Dermis microvascular lymphatic vessel endothelial cell (primary cell): Measurements from ENCODE around the gene CSNK1D. TPM values are rescaled to one million over a fixed set of nuclear protein-coding genes. Genes with fewer than 3 reads are reported as not detected.
"Not testable (repeated sequence)": the region's sequence is repeated elsewhere in the genome, so short reads cannot be mapped to it uniquely, and the experiment has no call there.

Source experiments
- DNase-seq, 2 donors: peaks; one replicate each; pipeline versions ENCODE4 v3.0.0 to v3.0.0-alpha.2; 2010; ENCODE audit warnings: low read depth in 2 of 2
- total RNA-seq: library from RNA; depleted of rRNA; stranded (reverse); fragments of >200 nt; gene quantifications from 2 replicates; pipeline ENCODE4 v1.2.1, GENCODE V29; 2014

CSNK1D gene
- total RNA-seq, 1 donor from 2014 or later: 36.1 TPM

DNA sequence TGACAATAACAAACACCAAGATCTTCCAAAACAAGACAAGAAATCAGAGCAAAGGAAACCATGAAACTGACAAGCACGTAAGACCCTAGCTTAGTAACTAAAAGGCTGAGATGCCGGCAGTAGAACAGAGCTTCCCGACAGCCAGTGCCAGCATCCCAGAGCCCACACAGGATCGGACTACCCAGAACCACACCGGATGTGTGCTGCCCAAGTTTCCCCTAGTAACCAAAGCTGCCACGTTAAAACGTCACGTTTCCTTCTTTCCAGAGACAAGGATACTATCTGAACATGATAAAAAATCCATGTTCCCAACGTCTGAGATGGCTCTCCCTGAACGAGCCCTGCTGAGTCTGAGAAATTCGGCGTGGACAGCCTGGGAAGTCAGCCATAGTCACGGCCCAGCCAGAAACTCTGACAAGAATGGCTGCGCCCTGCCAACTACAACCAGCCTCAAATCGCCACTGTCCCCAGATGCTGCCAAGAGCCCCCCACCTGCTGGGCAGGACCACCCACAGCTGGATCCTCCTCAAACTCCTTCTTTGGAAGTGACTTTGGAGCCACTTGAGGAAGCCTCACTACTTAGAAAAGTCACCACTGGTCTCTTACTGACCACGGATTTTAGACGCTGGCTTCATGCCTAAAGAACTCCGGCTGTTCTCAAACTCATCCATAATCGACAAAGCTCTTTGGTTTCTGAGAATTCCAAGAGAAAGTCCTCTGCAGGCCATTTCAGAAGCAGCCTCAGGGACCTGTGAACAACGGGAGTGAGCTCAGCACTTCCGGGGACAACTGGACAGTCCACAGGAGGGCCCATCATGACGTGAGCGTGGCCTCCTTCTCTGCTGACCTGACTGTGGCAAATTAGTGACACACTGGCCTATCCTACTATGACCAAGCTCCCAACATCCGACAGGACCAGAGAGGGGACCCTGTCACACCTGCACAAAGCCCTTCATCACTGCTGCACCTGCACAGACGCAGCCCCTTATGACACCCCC lies 77.5 kb downstream of the CSNK1D start:
- DNase-seq: no peak

DNA sequence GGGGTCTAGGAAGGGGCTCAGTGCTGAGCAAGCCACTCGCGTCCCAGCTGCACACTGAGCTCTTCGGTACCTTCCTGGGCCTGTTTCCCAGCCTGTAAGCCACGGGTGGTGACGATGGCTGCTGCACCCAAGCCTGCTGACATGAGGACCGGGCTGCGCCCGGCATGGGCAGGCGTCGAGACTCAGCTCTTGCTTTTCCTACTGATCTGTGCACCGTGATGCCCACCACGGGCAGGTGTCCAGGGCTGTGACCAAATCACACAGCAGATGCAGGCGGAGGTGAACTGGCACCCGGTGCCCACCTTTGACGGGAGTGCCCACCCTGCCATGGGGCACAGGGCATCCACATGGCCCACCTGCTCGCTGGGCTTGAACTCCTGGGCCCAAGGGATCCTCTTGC lies 78.7 kb downstream of the CSNK1D start:
- DNase-seq: no peak

DNA sequence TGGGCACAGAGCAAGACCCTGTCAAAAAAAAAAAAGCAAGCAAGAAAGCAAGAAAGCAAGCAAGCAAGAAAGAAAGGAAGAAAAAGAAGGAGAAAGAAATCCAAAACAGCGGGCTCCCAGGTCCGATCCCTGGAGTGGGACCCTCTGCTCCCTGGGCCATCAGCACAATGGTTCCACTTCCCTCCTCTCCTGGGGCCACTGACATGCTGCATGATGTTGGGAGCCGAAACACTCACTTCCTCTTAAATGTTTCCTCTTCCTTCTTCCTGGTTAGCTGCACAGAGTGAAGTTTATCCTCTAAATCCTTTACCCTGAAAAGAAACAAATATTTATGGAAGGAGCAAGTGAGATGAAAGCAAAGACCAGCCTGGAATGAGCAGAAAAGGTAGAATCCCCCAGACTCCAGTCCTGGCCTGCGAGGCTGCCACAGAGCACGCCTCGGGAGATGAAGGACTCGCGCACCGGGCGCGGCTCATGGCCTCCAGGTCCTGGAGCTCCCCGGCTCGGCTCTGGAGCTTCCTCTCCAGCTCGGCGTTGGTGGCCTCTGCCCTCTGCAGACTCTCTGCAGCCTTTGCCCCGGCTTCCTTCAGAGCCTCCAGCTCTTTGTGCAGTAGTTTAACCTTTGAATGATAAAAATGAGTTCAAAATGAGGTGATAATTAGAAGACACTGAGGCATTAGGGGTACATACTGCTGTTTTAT lies 79.8 kb downstream of the CSNK1D start:
- DNase-seq: no peak

DNA sequence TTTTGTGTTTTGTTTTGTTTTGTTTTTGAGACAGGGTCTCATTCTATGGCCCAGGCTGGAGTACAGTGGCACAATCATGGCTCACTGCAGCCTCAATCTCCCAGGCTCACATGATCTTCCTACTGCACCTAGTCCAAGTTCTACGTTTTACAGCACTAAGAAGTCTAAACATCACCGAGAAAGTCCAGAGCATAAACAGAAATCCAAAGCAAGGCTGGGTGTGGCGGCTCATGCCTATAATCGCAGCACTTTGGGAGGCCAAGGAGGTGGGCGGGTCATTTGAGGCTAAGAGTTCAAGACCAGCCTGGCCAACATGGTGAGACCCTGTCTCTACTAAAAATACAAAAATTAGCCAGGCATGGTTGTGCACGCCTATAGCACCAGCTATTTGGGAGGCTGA lies 80.5 kb downstream of the CSNK1D start:
- DNase-seq: not testable (repeated sequence)

Other genes with a start within 250 kb of the CSNK1D start
- gene RAC3, start 242.0 kb downstream of the CSNK1D start, total RNA-seq: 12.5 and 14.5 TPM in 2 replicates
- gene DCXR, start 236.0 kb downstream of the CSNK1D start, total RNA-seq: 33.1 and 42.7 TPM in 2 replicates
- gene RFNG, start 221.9 kb downstream of the CSNK1D start, total RNA-seq: 16.4 and 28.2 TPM in 2 replicates
- gene GPS1, start 221.8 kb downstream of the CSNK1D start, total RNA-seq: 67.1 and 86.6 TPM in 2 replicates
- 35.6 and 44.1 TPM in 2 replicates for gene DUS1L, start 207.9 kb downstream of the CSNK1D start, total RNA-seq
- 54.4 and 61.1 TPM in 2 replicates for gene FASN, start 175.5 kb downstream of the CSNK1D start, total RNA-seq
- gene CCDC57, start 60.9 kb downstream of the CSNK1D start, total RNA-seq: 2.8 and 5.4 TPM in 2 replicates
- gene SLC16A3, start 44.7 kb downstream of the CSNK1D start, total RNA-seq: 62.3 and 95.6 TPM in 2 replicates
- gene CD7, start 43.9 kb upstream of the CSNK1D start, total RNA-seq: not detected in 2 replicates
- 0.26 and 1.9 TPM in 2 replicates for gene SECTM1, start 60.1 kb upstream of the CSNK1D start, total RNA-seq
- gene TEX19, start 85.5 kb upstream of the CSNK1D start, total RNA-seq: not detected in 2 replicates
- not detected in 2 replicates for gene UTS2R, start 98.1 kb upstream of the CSNK1D start, total RNA-seq
- gene HEXD, start 144.6 kb upstream of the CSNK1D start, total RNA-seq: 6.8 and 15.7 TPM in 2 replicates
- 24.1 and 25.9 TPM in 2 replicates for gene OGFOD3, start 144.9 kb upstream of the CSNK1D start, total RNA-seq
- gene CYBC1, start 177.1 kb upstream of the CSNK1D start, total RNA-seq: 30.6 and 58.8 TPM in 2 replicates
- 56.0 and 123 TPM in 2 replicates for gene NARF, start 185.0 kb upstream of the CSNK1D start, total RNA-seq
- 18.0 and 29.8 TPM in 2 replicates for gene FOXK2, start 246.0 kb upstream of the CSNK1D start, total RNA-seq